ENCODE measurements around the gene FCN2. TPM values are rescaled to one million over a fixed set of nuclear protein-coding genes. Genes with fewer than 3 reads are reported as not detected.

FCN2 gene
- total RNA-seq, 2 experiments from 2014 or later = not detected

DNA sequence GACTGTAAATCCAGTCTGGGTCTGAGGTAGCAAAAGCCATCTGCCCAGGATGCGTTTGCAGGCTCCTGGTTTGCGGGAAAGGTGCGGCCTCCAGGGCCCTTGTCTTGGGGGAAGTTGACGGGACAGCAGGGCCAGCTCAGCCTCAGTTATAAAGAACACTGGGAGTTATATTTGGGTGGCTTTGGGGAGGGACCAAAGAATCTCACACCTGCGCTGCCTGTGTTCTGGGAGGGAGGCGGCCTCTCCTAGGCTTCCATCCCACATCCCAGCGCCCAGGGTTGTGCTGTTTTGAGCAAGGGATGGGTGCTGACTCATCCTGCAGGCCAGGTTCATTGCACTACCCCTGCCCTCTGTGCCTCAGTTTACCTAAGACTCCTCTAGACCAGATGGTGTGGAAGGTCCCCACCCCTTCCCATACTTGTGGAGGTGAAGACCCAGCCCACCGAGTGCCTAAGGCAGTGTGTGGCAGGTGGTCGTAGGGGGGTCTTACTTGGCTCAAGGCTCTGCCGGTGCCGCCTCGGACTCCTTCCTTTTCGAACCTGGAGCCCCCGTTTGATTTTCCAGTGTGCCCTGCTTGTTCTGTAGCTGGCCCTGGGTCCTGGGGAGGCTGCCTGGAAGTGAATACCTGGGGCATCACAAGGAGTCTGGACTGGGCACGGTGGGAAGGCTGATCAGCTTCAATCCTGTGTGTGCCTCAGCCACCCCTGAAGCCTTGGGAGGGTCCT, 39.3 kb upstream of the FCN2 start:
- DNase-seq = no peak
- H3K27me3 Mint-ChIP-seq = no peaks in the 10 kb centered on the region

GRCh38 chr9:134842321-134842720, 38.3 kb upstream of the FCN2 start:
- H3K4me1 Mint-ChIP-seq = no peaks in the 10 kb centered on the region
- no peaks in the 10 kb centered on the region for H3K27me3 Mint-ChIP-seq
- DNase-seq = no peak
- no peak overlapping the region for H3K4me3 Mint-ChIP-seq
- no peaks in the 10 kb centered on the region for H3K36me3 Mint-ChIP-seq
- no peak overlapping the region for H3K27ac Mint-ChIP-seq
- H3K9me3 Mint-ChIP-seq = no peaks in the 10 kb centered on the region

More for the DNA sequence above, 39.3 kb upstream of the FCN2 start:
- no peak overlapping the region for H3K4me3 Mint-ChIP-seq
- no peak overlapping the region for H3K27ac Mint-ChIP-seq
- H3K36me3 Mint-ChIP-seq = no peaks in the 10 kb centered on the region
- no peaks in the 10 kb centered on the region for H3K4me1 Mint-ChIP-seq
- H3K9me3 Mint-ChIP-seq = no peaks in the 10 kb centered on the region

DNA sequence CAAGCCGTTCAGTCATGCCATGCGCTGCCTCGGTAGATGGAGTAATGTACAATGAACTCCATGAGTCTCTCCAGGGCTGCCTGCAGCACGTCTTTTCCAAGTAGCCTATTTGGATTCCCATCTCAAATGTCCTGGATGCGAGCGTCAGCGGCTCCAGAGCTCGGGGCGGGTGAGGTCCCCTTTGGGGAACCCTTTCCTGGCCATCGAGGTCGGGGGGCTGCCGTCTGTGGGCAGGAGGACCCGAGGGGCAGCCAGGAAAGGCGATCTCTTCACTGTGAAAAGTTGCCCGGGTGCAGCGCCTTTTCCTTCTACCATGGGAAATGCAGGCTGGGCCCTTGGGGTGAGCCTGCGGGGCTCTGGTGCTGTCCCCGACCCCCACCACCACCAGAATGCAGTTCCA, 36.9 kb upstream of the FCN2 start:
- no peak for DNase-seq
- Mint-ChIP-seq H3K27me3 (no peaks in the 10 kb centered on the region), H3K36me3 (no peaks in the 10 kb centered on the region), H3K4me1 (no peaks in the 10 kb centered on the region), H3K27ac (no peak overlapping the region), H3K9me3 (no peaks in the 10 kb centered on the region), H3K4me3 (no peak overlapping the region)

DNA sequence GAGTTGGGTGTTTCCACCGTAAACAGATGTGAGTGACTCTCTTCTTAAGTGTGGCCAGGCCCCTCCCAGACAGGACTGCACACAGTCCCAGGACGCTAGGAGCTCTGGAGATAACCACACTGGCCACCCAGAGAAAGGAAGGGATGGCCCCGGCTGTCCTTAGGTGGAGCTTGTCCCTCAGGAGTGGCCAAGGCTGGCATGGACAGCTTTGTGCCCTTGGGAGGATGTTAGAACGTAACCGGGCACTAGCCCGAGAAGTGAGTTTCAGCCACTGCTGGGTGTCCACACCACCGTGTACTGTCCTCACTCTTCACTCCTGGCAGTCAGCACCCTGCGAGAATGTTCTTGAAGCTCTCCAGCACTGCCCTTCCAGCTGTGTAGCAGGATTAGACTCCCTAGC, 35.8 kb upstream of the FCN2 start:
- H3K9me3 Mint-ChIP-seq = no peaks in the 10 kb centered on the region
- H3K36me3 Mint-ChIP-seq = no peaks in the 10 kb centered on the region
- H3K4me1 Mint-ChIP-seq = no peaks in the 10 kb centered on the region
- no peaks in the 10 kb centered on the region for H3K27me3 Mint-ChIP-seq
- DNase-seq = no peak
- H3K4me3 Mint-ChIP-seq = no peak overlapping the region
- H3K27ac Mint-ChIP-seq = no peak overlapping the region

- Mint-ChIP-seq H3K27ac (no peak overlapping the region), H3K4me1 (no peaks in the 10 kb centered on the region), H3K4me3 (no peak overlapping the region), H3K27me3 (no peaks in the 10 kb centered on the region), H3K36me3 (no peaks in the 10 kb centered on the region), H3K9me3 (no peaks in the 10 kb centered on the region)
- no peak for DNase-seq
These were observed 34.4 kb upstream of the FCN2 start for GRCh38 chr9:134846187-134846586.

- Mint-ChIP-seq H3K36me3 (no peaks in the 10 kb centered on the region), H3K4me1 (no peaks in the 10 kb centered on the region), H3K4me3 (no peak overlapping the region), H3K9me3 (no peaks in the 10 kb centered on the region), H3K27ac (no peak overlapping the region), H3K27me3 (no peaks in the 10 kb centered on the region)
- DNase-seq = no peak
These were observed 33.9 kb upstream of the FCN2 start for GRCh38 chr9:134846699-134847098.

DNA sequence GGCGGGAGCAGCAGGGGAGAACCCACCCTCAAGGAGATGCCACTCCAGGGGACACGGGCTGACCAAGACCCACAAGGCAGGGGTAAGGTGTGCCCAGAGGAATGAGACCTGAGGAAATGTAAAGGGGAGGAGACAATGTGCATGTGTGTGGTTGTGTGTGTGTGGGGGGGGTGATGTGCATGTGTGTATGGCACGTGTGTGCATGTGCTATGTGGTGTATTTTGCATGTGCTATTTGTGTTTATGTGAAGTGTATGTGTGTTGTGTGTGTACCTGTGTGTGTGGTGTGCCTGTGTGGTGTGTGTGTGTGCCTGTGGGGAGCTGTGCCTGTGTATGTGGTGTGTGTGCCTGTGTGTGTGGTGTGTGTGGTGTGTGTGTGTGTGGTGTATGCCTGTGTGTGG, 33.5 kb upstream of the FCN2 start:
- Mint-ChIP-seq H3K4me3 (no peak overlapping the region), H3K36me3 (no peaks in the 10 kb centered on the region), H3K27me3 (no peaks in the 10 kb centered on the region), H3K27ac (no peak overlapping the region), H3K9me3 (no peaks in the 10 kb centered on the region), H3K4me1 (no peaks in the 10 kb centered on the region)
- DNase-seq = no peak

GRCh38 chr9:134847752-134848432, 32.7 kb upstream of the FCN2 start:
- DNase-seq = no peak
- no peaks in the 10 kb centered on the region for H3K9me3 Mint-ChIP-seq
- H3K27me3 Mint-ChIP-seq = no peaks in the 10 kb centered on the region
- H3K36me3 Mint-ChIP-seq = no peaks in the 10 kb centered on the region
- H3K4me1 Mint-ChIP-seq = no peaks in the 10 kb centered on the region
- H3K27ac Mint-ChIP-seq = no peak overlapping the region
- H3K4me3 Mint-ChIP-seq = no peak overlapping the region

DNA sequence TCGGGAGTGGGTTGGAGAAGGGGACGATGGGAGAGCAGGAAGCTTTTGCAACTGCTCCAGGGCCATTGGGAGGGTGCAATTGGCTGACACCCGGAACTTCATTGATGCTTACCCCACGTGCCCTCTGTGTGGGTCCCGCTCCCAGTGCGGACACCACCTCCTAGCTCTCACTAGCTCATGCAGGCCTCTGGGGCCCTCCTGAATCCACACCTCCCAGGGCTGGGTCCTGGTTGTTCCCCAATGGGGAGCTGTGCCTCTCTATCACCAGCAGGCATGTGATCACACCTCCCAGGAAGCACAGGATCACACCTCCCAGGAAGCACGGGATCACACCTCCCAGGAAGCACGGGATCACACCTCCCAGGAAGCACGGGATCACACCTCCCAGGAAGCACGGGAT, 32.1 kb upstream of the FCN2 start:
- no peaks in the 10 kb centered on the region for H3K36me3 Mint-ChIP-seq
- DNase-seq = no peak
- H3K9me3 Mint-ChIP-seq = no peaks in the 10 kb centered on the region
- no peaks in the 10 kb centered on the region for H3K27me3 Mint-ChIP-seq
- H3K4me3 Mint-ChIP-seq = no peak overlapping the region
- no peaks in the 10 kb centered on the region for H3K4me1 Mint-ChIP-seq
- H3K27ac Mint-ChIP-seq = no peak overlapping the region

DNA sequence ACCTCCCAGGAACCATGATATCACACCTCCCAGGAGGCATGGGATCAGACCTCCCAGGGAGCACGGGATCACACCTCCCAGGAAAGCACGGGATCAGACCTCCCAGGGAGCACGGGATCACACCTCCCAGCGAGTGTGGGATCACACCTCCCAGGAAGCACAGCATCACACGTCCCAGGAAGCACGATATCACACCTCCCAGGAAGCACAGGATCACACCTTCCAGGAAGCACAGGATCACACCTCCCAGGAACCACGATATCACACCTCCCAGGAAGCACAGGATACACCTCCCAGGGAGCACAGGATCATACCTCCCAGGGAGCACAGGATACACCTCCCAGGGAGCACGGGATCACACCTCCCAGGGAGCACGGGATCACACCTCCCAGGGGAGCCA, 30.0 kb upstream of the FCN2 start:
- no peak for DNase-seq
- Mint-ChIP-seq H3K27me3 (peaks cover 9% of the 10 kb centered on the region), H3K4me3 (no peak overlapping the region), H3K9me3 (no peaks in the 10 kb centered on the region), H3K27ac (no peak overlapping the region), H3K4me1 (no peaks in the 10 kb centered on the region), H3K36me3 (no peaks in the 10 kb centered on the region)

- Mint-ChIP-seq H3K4me3 (no peak overlapping the region), H3K9me3 (no peaks in the 10 kb centered on the region), H3K4me1 (no peaks in the 10 kb centered on the region), H3K27ac (no peak overlapping the region), H3K27me3 (peaks cover 9% of the 10 kb centered on the region), H3K36me3 (no peaks in the 10 kb centered on the region)
- DNase-seq = no peak
These were observed 29.6 kb upstream of the FCN2 start for GRCh38 chr9:134851020-134851419.

DNA sequence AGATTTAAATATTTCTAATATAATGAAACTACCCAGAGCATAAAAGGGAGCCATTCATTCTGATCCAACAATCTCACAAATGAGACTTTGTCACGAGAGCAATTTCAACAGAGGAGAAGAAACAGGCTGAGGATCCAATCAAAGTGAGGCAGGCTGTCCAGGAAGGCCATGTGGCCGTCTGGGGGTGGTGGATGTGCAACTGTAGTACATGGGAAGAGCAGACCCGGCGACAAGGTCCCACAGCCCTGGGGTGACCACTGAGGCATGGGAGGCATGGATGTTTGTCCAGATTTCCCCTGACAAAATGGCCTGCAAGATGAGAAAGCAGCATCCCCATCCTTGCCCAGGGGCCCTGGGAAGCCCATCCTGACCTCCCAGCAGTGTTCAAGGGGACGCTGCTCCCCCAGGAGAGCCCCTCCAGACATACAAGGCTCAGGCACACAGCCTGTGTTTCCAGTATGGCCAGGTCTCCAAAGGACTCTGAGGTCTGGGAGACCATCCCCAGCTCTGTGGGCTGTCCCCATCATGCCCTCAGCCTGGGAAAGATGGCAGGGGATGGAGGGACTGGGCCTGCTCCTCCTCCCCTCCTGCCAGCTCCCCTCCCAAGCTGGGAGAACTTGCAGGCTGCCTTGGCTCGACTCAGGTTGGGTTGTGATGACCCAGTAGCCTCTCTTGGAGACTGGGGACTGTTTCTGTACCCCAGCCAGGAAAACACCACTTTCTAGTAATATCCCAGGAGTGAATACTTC, 27.5 kb upstream of the FCN2 start:
- H3K4me3 Mint-ChIP-seq = no peak overlapping the region
- H3K27me3 Mint-ChIP-seq = peaks cover 25% of the 10 kb centered on the region
- no peak for DNase-seq
- H3K4me1 Mint-ChIP-seq = peaks cover 1% of the 10 kb centered on the region
- H3K27ac Mint-ChIP-seq = no peak overlapping the region
- no peaks in the 10 kb centered on the region for H3K36me3 Mint-ChIP-seq
- H3K9me3 Mint-ChIP-seq = no peaks in the 10 kb centered on the region

GRCh38 chr9:134853893-134854292, 26.7 kb upstream of the FCN2 start:
- no peak for DNase-seq
- Mint-ChIP-seq H3K27me3 (peaks cover 25% of the 10 kb centered on the region), H3K36me3 (no peaks in the 10 kb centered on the region), H3K4me1 (peaks cover 4% of the 10 kb centered on the region), H3K4me3 (no peak overlapping the region), H3K9me3 (no peaks in the 10 kb centered on the region), H3K27ac (no peak overlapping the region)

GRCh38 chr9:134854541-134854981, 26.0 kb upstream of the FCN2 start:
- H3K27me3 Mint-ChIP-seq = peaks cover 25% of the 10 kb centered on the region
- no peaks in the 10 kb centered on the region for H3K9me3 Mint-ChIP-seq
- no peak for DNase-seq
- peaks cover 4% of the 10 kb centered on the region for H3K4me1 Mint-ChIP-seq
- no peak overlapping the region for H3K4me3 Mint-ChIP-seq
- H3K36me3 Mint-ChIP-seq = no peaks in the 10 kb centered on the region
- no peak overlapping the region for H3K27ac Mint-ChIP-seq

DNA sequence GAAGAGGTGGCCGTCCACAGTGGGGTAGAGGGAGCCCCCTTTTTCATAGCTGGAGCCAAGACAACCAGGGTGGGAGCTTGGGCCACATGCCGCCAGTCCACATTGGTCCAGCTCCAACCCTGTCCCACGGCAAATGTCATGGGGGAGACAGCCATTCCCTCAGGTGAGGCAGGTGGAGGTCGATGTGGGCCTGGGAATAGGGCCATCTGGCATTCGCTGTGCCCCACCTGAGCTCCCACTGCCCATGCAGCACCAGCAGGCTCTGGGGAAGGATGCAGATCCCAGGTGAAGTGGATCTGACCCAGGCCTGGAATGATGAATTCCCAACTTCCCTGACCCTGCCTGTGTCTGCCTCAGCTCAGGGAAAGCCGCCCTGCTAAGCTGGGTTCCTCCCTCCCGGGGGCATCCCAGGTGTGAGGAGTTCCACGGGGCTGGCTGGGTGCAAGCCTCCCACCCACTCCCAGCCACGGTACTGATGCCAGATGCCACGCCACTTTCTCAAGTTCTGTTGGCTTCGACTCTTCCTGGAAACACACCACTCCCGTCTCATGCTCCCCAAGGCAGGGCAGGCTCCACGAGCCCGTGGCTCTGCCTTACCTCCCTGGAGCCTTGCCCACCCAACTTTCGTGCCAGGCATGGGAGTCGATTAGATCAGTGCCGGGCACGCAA, 25.2 kb upstream of the FCN2 start:
- Mint-ChIP-seq H3K4me1 (peaks cover 4% of the 10 kb centered on the region), H3K27me3 (peaks cover 25% of the 10 kb centered on the region), H3K36me3 (no peaks in the 10 kb centered on the region), H3K9me3 (peaks cover 3% of the 10 kb centered on the region), H3K27ac (no peak overlapping the region), H3K4me3 (no peak overlapping the region)
- DNase-seq = no peak

Measured in activated naive CD8-positive, alpha-beta T cell treated with anti-CD3 and anti-CD28 coated beads for 36 hours (primary cell).